Heart left ventricle (tissue), 16 donors: ENCODE data around the gene SLC9A3. TPM values are rescaled to one million over a fixed set of nuclear protein-coding genes. Genes with fewer than 3 reads are reported as not detected.
"Not testable (repeated sequence)": the region's sequence is repeated elsewhere in the genome, so short reads cannot be mapped to it uniquely, and the experiment has no call there.

Experiments used
- ATAC-seq, 4 donors: fragments of 200-7000 bp; cut with Tn5 transposase; one replicate each; pipeline ENCODE4 v1.9.1; 2020 to 2022; ENCODE audit warnings: moderate library complexity in 4 of 4, mild to moderate bottlenecking in 3 of 4, moderate number of reproducible peaks in 1 of 4
- DNase-seq, 5 donors: peaks; one replicate each; pipeline ENCODE4 v3.0.0-alpha.2; 2020
- H3K27ac ChIP-seq, 12 donors: fragments of 200-600 bp; sonication (generic) in 4 of 12; one replicate each; pipeline versions ENCODE4 v1.5.0 to v1.8.0; 2016 to 2022; ENCODE audit warnings: mild to moderate bottlenecking in 2 of 12
- H3K27me3 ChIP-seq, 9 donors: fragments of 200-600 bp; sonication (generic) in 2 of 9; one replicate each; pipeline versions ENCODE4 v1.5.1 to v1.8.0; 2016 to 2022; ENCODE audit warnings: mild to moderate bottlenecking in 3 of 9
- H3K36me3 ChIP-seq, 9 donors: fragments of 200-600 bp; sonication (generic) in 2 of 9; one replicate each; pipeline versions ENCODE4 v1.5.0 to v1.8.0; 2018 to 2022; ENCODE audit warnings: mild to moderate bottlenecking in 2 of 9
- H3K4me1 ChIP-seq, 12 donors: fragments of 200-600 bp; sonication (generic) in 4 of 12; one replicate each; pipeline versions ENCODE4 v1.5.0 to v1.8.0; 2016 to 2022; ENCODE audit warnings: mild to moderate bottlenecking in 3 of 12
- H3K4me3 ChIP-seq, 12 donors: fragments of 200-600 bp; sonication (generic) in 4 of 12; one replicate each; pipeline versions ENCODE4 v1.5.0 to v1.8.0; 2017 to 2022; ENCODE audit warnings: mild to moderate bottlenecking in 9 of 12, moderate library complexity in 4 of 12
- H3K9me3 ChIP-seq, 12 donors: fragments of 200-600 bp; sonication (generic) in 4 of 12; one replicate each; pipeline versions ENCODE4 v1.5.0 to v1.8.0; 2016 to 2022; ENCODE audit warnings: mild to moderate bottlenecking in 1 of 12
- POLR2A ChIP-seq, 2 donors: fragments of 450-650 bp; IDR thresholded peaks; one replicate each; pipeline ENCODE4 v1.6.1; 2017; ENCODE audit warnings: antibody characterized with exemption in 2 of 2, mild to moderate bottlenecking in 2 of 2, moderate library complexity in 2 of 2
- WGBS, 4 donors: extraction: QIAGEN DNeasy Blood & Tissue Kit in 2 of 4; methylation state at CpG; one replicate each; pipeline versions ENCODE4 v1.1.5 to v1.1.7; 2013 to 2018; 5-methylcytosine and 5-hydroxymethylcytosine counted together
- intact Hi-C, 10 donors: fragments of 100-400 bp; cut with DNase I; formaldehyde crosslinking; loops; one replicate each; pipeline versions ENCODE4 v1.11.1 to v1.14.2; 2022
- polyA plus RNA-seq, 2 donors: library from polyadenylated mRNA; stranded (reverse); fragments of 200-250 nt; gene quantifications; one replicate each; pipeline ENCODE4 v1.2.3, GENCODE V29; 2013
- total RNA-seq, 9 donors: library from RNA; depleted of rRNA in 2 of 9; stranded (reverse); fragments of >200 nt in 2 of 9; fragmentation: NEBNext Ultra II Directional in 3 of 9; extraction: Animal tissue kit (Norgen Biotek cat#: 25700) in 3 of 9; gene quantifications; one replicate each; pipeline versions ENCODE4 v1.1.0 to v1.2.4, GENCODE V29; 2016 to 2023
- TF ChIP-seq, protein P1 (sequence below), 12 donors: fragments of 200-600 bp; sonication (generic) in 4 of 12; IDR thresholded peaks; one replicate each; pipeline versions ENCODE4 v1.5.0 to v1.8.0; 2018 to 2022; ENCODE audit warnings: antibody characterized with exemption in 12 of 12, mild to moderate bottlenecking in 5 of 12
- donor health status: ischemic (EF 13 %, LVEDD 7.1; RV severe dilation, severe dysfunction).
- donor health status: healthy with polysubstance abuse.
- donor health status: DM: no; HTN: yes; CAD: no.
- donor health status: DM: no; HTN: no; CAD: no.
- donor health status: ischemic (EF 25% LVEDD 6.9; RV normal size, moderate dysfunction).
- donor health status: ischemic (EF 25% LVEDD 5.7; RV mildly dilated, moderate dysfunction).
- donor health status: healthy.
- donor health status: DM: yes; HTN: yes; CAD: no.
- donor health status: ischemic (EF 35%, LVEDD 5.7; RV mildly dilated, moderate dysfunction).
- donor health status: nonischemic (EF 11% LVEDD 7.7; RV severe dilation, severe dysfunction).
- donor health status: DM: yes; HTN: yes; CAD: no.
- donor health status: PGD.
- donor health status: ischemic (EF 29% LVEDD 5.4; RV normal size, mild dysfunction).
- donor health status: nonischemic (EF 23%, LVEDD 6.1; RV moderate dilation, normal function).

SLC9A3 gene
- total and polyA plus RNA-seq, 11 donors, result 0.50 to 3.8 (median 1.0) TPM

DNA sequence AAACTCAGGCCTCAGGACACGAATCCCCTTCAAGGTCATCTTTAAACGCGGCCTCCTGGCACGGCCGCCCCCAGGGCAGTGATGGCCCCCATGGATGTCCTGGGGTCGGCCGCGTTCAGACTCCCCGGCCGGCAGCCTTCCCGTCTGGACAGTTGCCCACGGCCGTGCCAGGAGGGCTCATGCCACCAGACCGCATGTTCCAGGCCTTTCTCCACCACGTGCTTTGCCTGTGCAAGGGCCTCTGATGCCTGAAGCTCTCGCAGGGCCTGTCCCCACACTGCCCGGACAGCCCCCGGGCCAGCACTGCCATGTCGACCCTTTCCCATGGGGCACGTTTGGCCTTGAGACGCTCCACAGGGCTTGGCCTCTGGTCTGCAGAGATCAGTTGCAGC is 34.6 kb downstream of the SLC9A3 start:
- TF ChIP-seq, protein P1, sequence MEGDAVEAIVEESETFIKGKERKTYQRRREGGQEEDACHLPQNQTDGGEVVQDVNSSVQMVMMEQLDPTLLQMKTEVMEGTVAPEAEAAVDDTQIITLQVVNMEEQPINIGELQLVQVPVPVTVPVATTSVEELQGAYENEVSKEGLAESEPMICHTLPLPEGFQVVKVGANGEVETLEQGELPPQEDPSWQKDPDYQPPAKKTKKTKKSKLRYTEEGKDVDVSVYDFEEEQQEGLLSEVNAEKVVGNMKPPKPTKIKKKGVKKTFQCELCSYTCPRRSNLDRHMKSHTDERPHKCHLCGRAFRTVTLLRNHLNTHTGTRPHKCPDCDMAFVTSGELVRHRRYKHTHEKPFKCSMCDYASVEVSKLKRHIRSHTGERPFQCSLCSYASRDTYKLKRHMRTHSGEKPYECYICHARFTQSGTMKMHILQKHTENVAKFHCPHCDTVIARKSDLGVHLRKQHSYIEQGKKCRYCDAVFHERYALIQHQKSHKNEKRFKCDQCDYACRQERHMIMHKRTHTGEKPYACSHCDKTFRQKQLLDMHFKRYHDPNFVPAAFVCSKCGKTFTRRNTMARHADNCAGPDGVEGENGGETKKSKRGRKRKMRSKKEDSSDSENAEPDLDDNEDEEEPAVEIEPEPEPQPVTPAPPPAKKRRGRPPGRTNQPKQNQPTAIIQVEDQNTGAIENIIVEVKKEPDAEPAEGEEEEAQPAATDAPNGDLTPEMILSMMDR (IDR thresholded peaks at IDR 0.05), result no peak
- no peak for TF ChIP-seq POLR2A (IDR thresholded peaks at IDR 0.05)
- intact Hi-C loops, result no loop called here
- Histone ChIP-seq H3K4me3 (no peak overlapping the region), H3K4me1 (peaks cover 0 to 11% (median 0%) of the 10 kb centered on the region in 12 donors), H3K27ac (no peak overlapping the region), H3K27me3 (peaks cover 0 to 74% (median 18%) of the 10 kb centered on the region in 9 donors), H3K36me3 (no peaks in the 10 kb centered on the region), H3K9me3 (no peaks in the 10 kb centered on the region)
- ATAC-seq (peak in 1 of 4 donors; percentile 18), DNase-seq (no peak)
- 49 to 56% (median 52%) methylated on average over 11 to 21 of the region's 21 CpGs for WGBS, 4 donors

DNA sequence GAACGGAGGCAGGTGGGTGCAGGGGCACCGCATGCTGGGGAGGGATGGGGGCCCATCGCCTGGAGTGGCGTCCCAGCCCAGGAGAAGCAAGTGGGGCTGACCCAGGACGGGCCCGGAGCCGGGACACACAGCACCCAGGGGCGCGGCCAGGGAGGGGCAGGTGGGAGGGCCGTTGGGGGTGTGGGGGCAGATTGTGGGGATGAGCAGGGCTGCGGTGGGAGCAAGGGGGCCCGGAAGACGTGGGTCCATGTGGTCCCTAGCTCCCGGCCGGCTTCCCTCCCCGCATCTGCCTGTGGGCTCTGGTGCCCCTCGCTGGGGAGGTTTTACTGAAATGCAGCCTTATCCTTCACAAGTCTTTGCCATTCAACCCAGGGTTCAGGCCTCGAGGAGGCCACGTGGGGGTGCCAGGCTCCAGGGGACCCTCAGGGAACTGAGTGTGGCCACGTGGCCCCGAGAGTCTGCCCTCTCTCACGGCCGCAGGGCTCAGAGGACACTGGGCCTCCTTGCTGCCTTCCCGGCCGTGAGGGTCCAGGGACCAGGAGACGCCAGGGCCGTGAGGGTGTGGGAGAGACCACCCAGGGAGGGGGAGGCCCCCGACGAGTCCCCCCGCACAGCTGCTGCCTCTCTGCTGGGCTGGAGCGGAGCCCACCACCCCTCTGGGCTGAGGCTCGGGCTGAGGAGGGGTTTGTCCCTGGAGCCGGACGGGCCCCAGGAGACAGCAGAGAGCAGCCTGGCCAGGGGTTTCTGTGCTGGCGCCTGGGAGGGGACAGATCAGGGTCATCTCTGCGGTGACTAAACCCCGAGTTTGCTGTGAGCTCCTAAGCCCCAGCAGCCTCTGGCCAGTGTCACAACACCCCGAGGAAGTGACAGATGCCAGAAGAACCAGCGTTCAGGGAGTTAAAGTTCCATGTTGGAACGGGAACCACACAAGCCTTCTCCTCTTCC is 35.2 kb downstream of the SLC9A3 start:
- H3K27me3 ChIP-seq, result peaks cover 0 to 73% (median 20%) of the 10 kb centered on the region in 9 donors
- peaks cover 0 to 11% (median 0%) of the 10 kb centered on the region in 12 donors for H3K4me1 ChIP-seq
- no peaks in the 10 kb centered on the region for H3K9me3 ChIP-seq
- no peak overlapping the region for H3K27ac ChIP-seq
- DNase-seq (no peak), ATAC-seq (peak in 1 of 4 donors; percentile 26)
- H3K4me3 ChIP-seq, result no peak overlapping the region
- 40 to 65% (median 58%) methylated on average over 24 to 40 of the region's 40 CpGs for WGBS, 4 donors
- H3K36me3 ChIP-seq, result no peaks in the 10 kb centered on the region
- TF ChIP-seq POLR2A (IDR thresholded peaks at IDR 0.05), result no peak
- TF ChIP-seq, protein P1 (IDR thresholded peaks at IDR 0.05), result no peak
- intact Hi-C loops, result no loop called here

DNA sequence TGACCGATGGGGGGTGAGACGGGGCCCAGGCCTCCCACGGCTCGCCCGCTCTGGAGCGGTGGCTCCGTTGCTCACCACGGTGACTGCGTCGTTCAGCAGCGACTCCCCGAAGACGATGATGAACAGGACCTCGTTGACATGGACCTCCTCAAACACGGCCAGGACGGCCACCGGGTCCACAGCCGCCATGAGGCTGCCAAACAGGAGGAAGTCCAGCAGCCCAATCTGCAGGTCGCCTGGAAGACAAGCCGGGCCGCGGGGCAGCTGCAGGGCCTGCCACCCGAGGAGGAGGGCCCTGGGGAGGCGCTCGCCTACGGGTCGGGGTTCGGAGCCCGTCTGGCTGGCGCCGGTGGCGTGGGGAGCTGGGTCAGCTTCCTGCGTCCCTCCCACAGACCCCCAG is 36.0 kb downstream of the SLC9A3 start:
- 89 to 90% (median 89%) methylated on average over 13 to 33 of the region's 33 CpGs for WGBS, 4 donors
- peaks cover 0 to 71% (median 21%) of the 10 kb centered on the region in 9 donors for H3K27me3 ChIP-seq
- H3K36me3 ChIP-seq, result no peaks in the 10 kb centered on the region
- intact Hi-C loops, result no loop called here
- H3K9me3 ChIP-seq, result no peaks in the 10 kb centered on the region
- DNase-seq (no peak), ATAC-seq (no peak)
- no peak for TF ChIP-seq POLR2A (IDR thresholded peaks at IDR 0.05)
- TF ChIP-seq, protein P1 (IDR thresholded peaks at IDR 0.05), result no peak
- H3K4me3 ChIP-seq, result no peak overlapping the region
- H3K27ac ChIP-seq, result no peak overlapping the region
- peaks cover 0 to 11% (median 0%) of the 10 kb centered on the region in 12 donors for H3K4me1 ChIP-seq

DNA sequence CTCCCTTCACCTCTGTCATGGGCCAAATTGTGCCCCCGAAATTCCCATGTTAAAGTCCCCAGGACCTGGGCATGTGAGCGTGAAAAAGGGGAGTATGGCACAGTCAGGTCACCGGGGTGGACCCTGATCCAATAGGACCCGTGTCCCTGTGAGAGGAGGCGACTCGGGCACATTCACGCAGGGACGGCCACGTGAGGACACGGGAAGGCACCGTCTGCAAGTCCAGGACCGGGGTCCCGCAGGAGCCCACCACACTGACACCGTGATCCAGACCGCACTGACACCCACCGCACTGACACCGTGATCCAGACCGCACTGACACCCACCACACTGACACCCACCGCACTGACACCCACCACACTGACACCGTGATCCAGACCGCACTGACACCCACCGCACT is 37.7 kb downstream of the SLC9A3 start:
- intact Hi-C loops, H3K36me3 ChIP-seq, ATAC-seq, H3K27ac ChIP-seq, H3K4me3 ChIP-seq, DNase-seq, H3K9me3 ChIP-seq: not testable (repeated sequence)
- WGBS, 4 donors, result 81 to 98% (median 93%) methylated on average over 13 to 21 of the region's 22 CpGs
- Histone ChIP-seq H3K4me1 (peaks cover 0 to 11% (median 0%) of the 10 kb centered on the region in 12 donors), H3K27me3 (peaks cover 9 to 71% (median 24%) of the 10 kb centered on the region in 9 donors)
